ENCODE data around the gene CTDSP2. TPM values are rescaled to one million over a fixed set of nuclear protein-coding genes. Genes with fewer than 3 reads are reported as not detected.
"Not testable (repeated sequence)": the region's sequence is repeated elsewhere in the genome, so short reads cannot be mapped to it uniquely, and the experiment has no call there.

The CTDSP2 gene
- total RNA-seq, 1 donor from 2014 or later = 171 TPM

DNA sequence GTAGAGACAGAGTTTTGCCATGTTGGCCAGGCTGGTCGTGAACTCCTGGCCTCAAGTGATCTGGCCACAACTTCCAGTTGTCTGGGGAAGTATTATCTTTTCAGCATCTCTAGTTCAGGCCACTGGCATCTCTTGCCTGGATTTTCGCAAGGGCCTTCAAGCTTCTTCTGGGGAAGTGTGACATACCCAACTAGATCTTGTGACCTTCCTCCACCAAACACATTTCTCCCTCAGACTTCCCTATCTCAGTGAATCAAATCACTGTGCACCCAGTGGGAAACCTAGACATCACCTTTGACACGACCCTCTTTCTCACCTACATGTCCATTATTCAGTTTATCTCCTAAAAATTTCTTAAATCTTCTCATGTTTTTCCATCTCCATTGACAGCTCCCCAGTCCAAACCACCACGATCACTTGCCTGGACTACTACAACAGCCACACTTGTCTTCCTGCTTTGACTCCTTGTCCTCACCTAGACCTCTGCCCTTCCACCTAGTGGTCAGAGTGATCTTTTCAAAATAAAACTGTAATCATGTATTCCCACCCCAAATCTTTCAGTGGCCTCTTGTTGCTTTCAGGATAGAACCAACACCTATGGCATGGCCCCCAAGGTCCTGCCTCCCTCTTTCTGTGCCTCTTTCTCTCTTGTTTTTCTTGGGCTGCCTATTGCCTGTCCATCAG lies 70.8 kb downstream of the CTDSP2 start:
- H3K9me3 Mint-ChIP-seq (ENCODE audit: unreplicated experiment) = no peaks in the 10 kb centered on the region
- peaks cover 23% of the 10 kb centered on the region for H3K4me1 Mint-ChIP-seq (ENCODE audit: unreplicated experiment)
- no peak overlapping the region for H3K4me3 Mint-ChIP-seq (ENCODE audit: unreplicated experiment)
- no peak overlapping the region for H3K27ac Mint-ChIP-seq (ENCODE audit: unreplicated experiment)
- TF ChIP-seq, protein P1, sequence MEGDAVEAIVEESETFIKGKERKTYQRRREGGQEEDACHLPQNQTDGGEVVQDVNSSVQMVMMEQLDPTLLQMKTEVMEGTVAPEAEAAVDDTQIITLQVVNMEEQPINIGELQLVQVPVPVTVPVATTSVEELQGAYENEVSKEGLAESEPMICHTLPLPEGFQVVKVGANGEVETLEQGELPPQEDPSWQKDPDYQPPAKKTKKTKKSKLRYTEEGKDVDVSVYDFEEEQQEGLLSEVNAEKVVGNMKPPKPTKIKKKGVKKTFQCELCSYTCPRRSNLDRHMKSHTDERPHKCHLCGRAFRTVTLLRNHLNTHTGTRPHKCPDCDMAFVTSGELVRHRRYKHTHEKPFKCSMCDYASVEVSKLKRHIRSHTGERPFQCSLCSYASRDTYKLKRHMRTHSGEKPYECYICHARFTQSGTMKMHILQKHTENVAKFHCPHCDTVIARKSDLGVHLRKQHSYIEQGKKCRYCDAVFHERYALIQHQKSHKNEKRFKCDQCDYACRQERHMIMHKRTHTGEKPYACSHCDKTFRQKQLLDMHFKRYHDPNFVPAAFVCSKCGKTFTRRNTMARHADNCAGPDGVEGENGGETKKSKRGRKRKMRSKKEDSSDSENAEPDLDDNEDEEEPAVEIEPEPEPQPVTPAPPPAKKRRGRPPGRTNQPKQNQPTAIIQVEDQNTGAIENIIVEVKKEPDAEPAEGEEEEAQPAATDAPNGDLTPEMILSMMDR (IDR thresholded peaks at IDR 0.05) = no peak
- no peak for DNase-seq (ENCODE audit: extremely low spot score, unreplicated experiment)
- peaks cover 11% of the 10 kb centered on the region for H3K36me3 Mint-ChIP-seq (ENCODE audit: unreplicated experiment)
- H3K27me3 Mint-ChIP-seq (ENCODE audit: unreplicated experiment) = no peaks in the 10 kb centered on the region

DNA sequence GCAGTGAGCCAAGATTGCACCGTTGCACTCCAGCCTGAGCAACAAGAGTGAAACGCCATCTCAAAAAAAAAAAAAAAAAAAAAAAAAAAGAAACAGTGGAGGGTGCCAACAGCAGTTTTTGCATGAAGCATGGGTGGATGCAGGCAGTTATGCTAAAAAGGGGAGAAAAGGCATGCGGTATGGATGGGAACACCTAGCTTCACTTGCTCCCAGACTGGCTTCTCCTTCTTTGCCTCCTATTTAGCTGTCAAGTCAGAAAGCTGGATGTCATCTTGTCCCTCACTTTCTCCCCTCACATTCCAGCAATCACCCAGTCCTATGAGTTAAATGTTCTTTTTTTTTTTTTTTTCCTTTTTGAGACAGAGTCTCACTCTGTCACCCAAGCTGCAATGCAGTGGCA lies 71.5 kb downstream of the CTDSP2 start:
- TF ChIP-seq, protein P1 (IDR thresholded peaks at IDR 0.05) = no peak
- DNase-seq (ENCODE audit: extremely low spot score, unreplicated experiment) = no peak
- Mint-ChIP-seq H3K9me3 (ENCODE audit: unreplicated experiment) (no peaks in the 10 kb centered on the region), H3K36me3 (ENCODE audit: unreplicated experiment) (peaks cover 11% of the 10 kb centered on the region), H3K4me1 (ENCODE audit: unreplicated experiment) (peaks cover 23% of the 10 kb centered on the region), H3K27ac (ENCODE audit: unreplicated experiment) (no peak overlapping the region), H3K4me3 (ENCODE audit: unreplicated experiment) (no peak overlapping the region), H3K27me3 (ENCODE audit: unreplicated experiment) (no peaks in the 10 kb centered on the region)

DNA sequence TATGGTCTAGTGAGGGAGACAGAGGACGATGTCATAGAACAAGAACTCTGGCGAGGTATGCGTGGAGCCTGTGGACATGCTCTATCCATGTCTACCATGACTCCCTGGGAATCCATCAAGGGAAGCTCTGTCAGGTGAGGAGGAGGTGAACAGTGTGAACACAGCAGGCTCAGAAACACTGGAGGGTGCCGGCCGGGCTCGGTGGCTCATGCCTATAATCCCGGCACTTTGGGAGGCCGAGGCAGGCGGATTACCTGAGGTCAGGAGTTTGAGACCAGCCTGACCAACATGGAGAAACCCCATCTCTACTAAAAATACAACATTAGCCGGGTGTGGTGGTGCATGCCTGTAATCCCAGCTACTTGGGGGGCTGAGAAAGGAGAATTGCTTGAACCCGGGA lies 71.9 kb downstream of the CTDSP2 start:
- H3K4me3 Mint-ChIP-seq (ENCODE audit: unreplicated experiment); DNase-seq (ENCODE audit: extremely low spot score, unreplicated experiment); H3K27ac Mint-ChIP-seq (ENCODE audit: unreplicated experiment); H3K27me3 Mint-ChIP-seq (ENCODE audit: unreplicated experiment); H3K9me3 Mint-ChIP-seq (ENCODE audit: unreplicated experiment): not testable (repeated sequence)
- H3K4me1 Mint-ChIP-seq (ENCODE audit: unreplicated experiment) = peaks cover 22% of the 10 kb centered on the region
- H3K36me3 Mint-ChIP-seq (ENCODE audit: unreplicated experiment) = peaks cover 11% of the 10 kb centered on the region

DNA sequence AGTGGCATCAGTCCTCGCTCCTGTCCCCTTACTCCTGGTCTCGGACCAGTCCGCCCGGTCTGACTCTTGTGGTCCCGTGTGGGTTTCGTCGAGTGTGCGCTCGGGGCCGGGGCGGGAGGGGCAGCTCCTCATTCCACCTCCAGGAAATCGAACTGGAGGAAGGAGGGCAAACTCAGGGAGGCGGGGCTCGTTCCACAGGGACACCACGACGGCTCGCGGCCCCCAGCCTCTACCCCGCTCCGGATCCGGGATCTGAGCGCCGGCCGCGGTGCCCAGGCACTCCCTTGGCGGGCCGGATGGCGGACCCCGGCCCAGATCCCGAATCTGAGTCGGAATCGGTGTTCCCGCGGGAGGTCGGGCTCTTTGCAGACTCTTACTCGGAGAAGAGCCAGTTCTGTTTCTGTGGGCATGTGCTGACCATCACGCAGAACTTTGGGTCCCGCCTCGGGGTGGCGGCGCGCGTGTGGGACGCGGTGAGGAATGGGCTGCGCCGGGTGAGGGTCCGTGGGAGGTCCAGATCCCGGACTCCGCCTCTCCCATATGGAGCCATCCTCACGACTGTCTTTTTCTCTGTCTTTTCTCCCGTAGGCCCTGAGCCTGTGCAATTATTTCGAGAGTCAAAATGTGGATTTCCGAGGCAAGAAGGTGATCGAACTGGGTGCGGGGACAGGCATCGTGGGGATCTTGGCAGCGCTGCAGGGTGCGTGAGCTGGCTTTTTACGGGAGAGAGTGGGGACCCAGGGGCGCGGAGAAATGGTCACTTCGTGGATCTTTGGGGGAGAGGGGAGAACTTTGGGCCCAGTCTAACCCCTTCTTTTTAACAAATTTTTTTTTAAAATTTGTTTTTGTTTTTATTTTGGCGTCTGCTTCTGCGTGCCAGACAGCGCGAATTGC lies 73.9 kb downstream of the CTDSP2 start, which contains the start of gene EEF1AKMT3:
EEF1AKMT3 (plus strand) TSS at position 186 of the 894 bp plus-strand sequence; CDS start at position 297, 111 bp downstream.
- Mint-ChIP-seq H3K4me1 (ENCODE audit: unreplicated experiment) (peaks cover 21% of the 10 kb centered on the region), H3K4me3 (ENCODE audit: unreplicated experiment) (peak within 1 kb of the TSS; percentile 98), H3K27ac (ENCODE audit: unreplicated experiment) (peak within 1 kb of the TSS; percentile 99), H3K36me3 (ENCODE audit: unreplicated experiment) (peaks cover 17% of the 10 kb centered on the region), H3K27me3 (ENCODE audit: unreplicated experiment) (no peaks in the 10 kb centered on the region), H3K9me3 (ENCODE audit: unreplicated experiment) (no peaks in the 10 kb centered on the region)
- no peak for DNase-seq (ENCODE audit: extremely low spot score, unreplicated experiment)
- TF ChIP-seq, protein P1 (IDR thresholded peaks at IDR 0.05) = no peak

DNA sequence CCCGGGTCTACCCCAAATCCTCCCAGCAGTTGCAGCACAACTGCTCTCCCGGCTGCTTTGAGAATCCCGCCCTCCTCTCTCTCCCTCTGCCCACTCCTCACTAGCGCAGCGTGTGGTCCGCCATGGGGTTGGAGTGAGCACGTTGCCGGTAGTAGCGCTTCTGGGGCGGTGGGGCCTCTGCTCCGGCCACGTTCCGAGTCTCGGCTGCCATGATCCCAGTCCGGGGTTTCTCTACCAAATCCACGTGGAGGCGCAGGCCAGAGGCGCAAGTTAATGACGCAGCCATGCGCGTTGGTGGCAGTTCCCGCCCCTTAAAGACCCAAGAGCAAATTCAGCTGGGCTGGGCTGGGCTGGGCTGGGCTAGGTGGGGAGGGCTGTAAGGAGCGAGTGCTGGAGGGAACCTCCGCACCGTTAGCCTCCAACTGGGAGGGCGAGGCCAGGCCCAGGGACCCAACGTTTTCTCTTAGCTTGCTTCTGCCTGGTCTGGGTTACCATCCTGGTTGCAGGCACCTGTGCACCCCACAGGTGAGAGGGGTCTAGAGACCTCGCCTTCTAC lies 74.6 kb downstream of the CTDSP2 start, which contains the start of gene METTL1:
METTL1 (minus strand) TSS at position 233 of the 556 bp plus-strand sequence; CDS start at position 211, 22 bp downstream.
- H3K27ac Mint-ChIP-seq (ENCODE audit: unreplicated experiment) = peak within 1 kb of the TSS; percentile 99
- H3K27me3 Mint-ChIP-seq (ENCODE audit: unreplicated experiment) = no peaks in the 10 kb centered on the region
- H3K9me3 Mint-ChIP-seq (ENCODE audit: unreplicated experiment) = no peaks in the 10 kb centered on the region
- H3K4me1 Mint-ChIP-seq (ENCODE audit: unreplicated experiment) = peaks cover 22% of the 10 kb centered on the region
- H3K4me3 Mint-ChIP-seq (ENCODE audit: unreplicated experiment) = peak within 1 kb of the TSS; percentile 98
- H3K36me3 Mint-ChIP-seq (ENCODE audit: unreplicated experiment) = peaks cover 15% of the 10 kb centered on the region
- DNase-seq (ENCODE audit: extremely low spot score, unreplicated experiment) = peak; percentile 97
- TF ChIP-seq, protein P1 (IDR thresholded peaks at IDR 0.05) = no peak
